Adipose tissue (tissue), 3 donors: ENCODE results near the gene AUH. TPM values are rescaled to one million over a fixed set of nuclear protein-coding genes. Genes with fewer than 3 reads are reported as not detected.
"Not testable (repeated sequence)": the region's sequence is repeated elsewhere in the genome, so short reads cannot be mapped to it uniquely, and the experiment has no call there.

Source experiments
- H3K27ac ChIP-seq: one replicate; pipeline ENCODE4 v1.5.1; 2013; ENCODE audit warnings: low read depth, low read length
- WGBS, 3 donors: extraction: QIAGEN DNeasy Blood & Tissue Kit; methylation state at CpG; one replicate each; pipeline ENCODE4 v1.1.7; 2013; 5-methylcytosine and 5-hydroxymethylcytosine counted together
- polyA plus RNA-seq, 3 donors: library from polyadenylated mRNA; stranded (reverse); fragments of 200-250 nt; gene quantifications; one replicate each; pipeline ENCODE4 v1.2.3, GENCODE V29; 2013
- donor health status: healthy with polysubstance abuse.
- donor health status: Bipolar disorder and iron deficiency.
- donor health status: healthy.

The AUH gene
- polyA plus RNA-seq, 3 donors = 12.8 to 20.2 (median 19.5) TPM

- H3K27ac ChIP-seq = no peak overlapping the region
These were observed 21.9 kb upstream of the AUH start for GRCh38 chr9:91383577-91383976.

GRCh38 chr9:91382298-91382697 lies 20.6 kb upstream of the AUH start:
- WGBS, 3 donors = 96 to 97% (median 96%) methylated on average over 4 of the region's 4 CpGs
- H3K27ac ChIP-seq = no peak overlapping the region

- 45 to 54% (median 53%) methylated on average over 3 of the region's 3 CpGs for WGBS, 3 donors
- H3K27ac ChIP-seq = no peak overlapping the region
These were observed 17.7 kb upstream of the AUH start for GRCh38 chr9:91379426-91379825.

- WGBS, 3 donors = 42 to 48% (median 44%) methylated on average over 2 of the region's 2 CpGs
- H3K27ac ChIP-seq = no peak overlapping the region
These were observed 17.0 kb upstream of the AUH start for GRCh38 chr9:91378695-91379127.

GRCh38 chr9:91378054-91378453 lies 16.3 kb upstream of the AUH start:
- H3K27ac ChIP-seq = not testable (repeated sequence)
- WGBS, 3 donors = 96 to 98% (median 96%) methylated on average over 3 of the region's 3 CpGs

- whole genome bisulfite sequencing, 3 donors = 67 to 77% (median 69%) methylated on average over 4 of the region's 4 CpGs
- H3K27ac ChIP-seq = no peak overlapping the region
These were observed 14.5 kb upstream of the AUH start for GRCh38 chr9:91376239-91376638.

- WGBS, 3 donors = 33 to 52% (median 39%) methylated on average over 3 of the region's 3 CpGs
- H3K27ac ChIP-seq = no peak overlapping the region
These were observed 13.2 kb upstream of the AUH start for GRCh38 chr9:91374939-91375338.

GRCh38 chr9:91371894-91372293 lies 10.2 kb upstream of the AUH start:
- H3K27ac ChIP-seq = no peak overlapping the region
- WGBS, 3 donors = 52 to 53% (median 53%) methylated on average over 1 of the region's 1 CpG

- WGBS, 3 donors = 73 to 98% (median 88%) methylated on average over 3 of the region's 3 CpGs
- H3K27ac ChIP-seq = not testable (repeated sequence)
These were observed 8.3 kb upstream of the AUH start for GRCh38 chr9:91370006-91370405.

GRCh38 chr9:91364702-91365101 lies 3.0 kb upstream of the AUH start:
- no peak overlapping the region for H3K27ac ChIP-seq
- 75 to 100% (median 97%) methylated on average over 3 of the region's 3 CpGs for WGBS, 3 donors

GRCh38 chr9:91364005-91364404 lies 2.3 kb upstream of the AUH start:
- no peak overlapping the region for H3K27ac ChIP-seq
- WGBS, 3 donors = 89 to 92% (median 92%) methylated on average over 7 of the region's 7 CpGs

- WGBS, 3 donors = 48 to 53% (median 49%) methylated on average over 15 of the region's 15 CpGs
- H3K27ac ChIP-seq = no peak overlapping the region
These were observed 413 bp upstream of the AUH start for GRCh38 chr9:91362051-91362611.

- 12 to 25% (median 23%) methylated on average over 10 of the region's 10 CpGs for WGBS, 3 donors
- no peak overlapping the region for H3K27ac ChIP-seq
These were observed 997 bp downstream of the AUH start for GRCh38 chr9:91360551-91361290.

- H3K27ac ChIP-seq = no peak overlapping the region
- whole genome bisulfite sequencing, 3 donors = 45 to 73% (median 72%) methylated on average over 7 of the region's 7 CpGs
These were observed 1.8 kb downstream of the AUH start for GRCh38 chr9:91359734-91360470.

GRCh38 chr9:91359083-91359482 lies 2.6 kb downstream of the AUH start:
- no peak overlapping the region for H3K27ac ChIP-seq
- WGBS, 3 donors = 71 to 83% (median 82%) methylated on average over 2 of the region's 2 CpGs

GRCh38 chr9:91354881-91355280 lies 6.8 kb downstream of the AUH start:
- 85 to 94% (median 93%) methylated on average over 1 of the region's 1 CpG for WGBS, 3 donors
- H3K27ac ChIP-seq = no peak overlapping the region

GRCh38 chr9:91349115-91349555 lies 12.6 kb downstream of the AUH start:
- no peak overlapping the region for H3K27ac ChIP-seq
- 78 to 92% (median 90%) methylated on average over 3 of the region's 3 CpGs for WGBS, 3 donors

- no peak overlapping the region for H3K27ac ChIP-seq
- 39 to 89% (median 83%) methylated on average over 6 of the region's 6 CpGs for WGBS, 3 donors
These were observed 13.4 kb downstream of the AUH start for GRCh38 chr9:91348191-91348807.

GRCh38 chr9:91347377-91347776 lies 14.3 kb downstream of the AUH start:
- H3K27ac ChIP-seq = no peak overlapping the region
